GM12878 (cell line): Measurements from ENCODE around the gene DCTN2. TPM values are rescaled to one million over a fixed set of nuclear protein-coding genes. Genes with fewer than 3 reads are reported as not detected.

Experiments
- ASH2L ChIP-seq: fragments of 300-600, 200-600 bp; sonication (generic); IDR thresholded peaks from 2 replicates; pipeline ENCODE4 v1.6.1; 2017; ENCODE audit warnings: low read depth, mild to moderate bottlenecking, borderline replicate concordance
- BHLHE40 ChIP-seq, 2 experiments: fragments of 450-650 bp in 1 of 2; IDR thresholded peaks; 2 replicates each; pipeline ENCODE4 v1.6.1; 2011 to 2017; ENCODE audit warnings: low read depth in 2 of 2, borderline replicate concordance in 1 of 2, improper control_type of control experiment in 1 of 2, low read length in 1 of 2, mild to moderate bottlenecking in 1 of 2
- EGR1 ChIP-seq, 2 experiments: IDR thresholded peaks; 1 replicate in 1 of 2; 2 replicates in 1 of 2; pipeline ENCODE4 v1.6.1; 2011 to 2012; ENCODE audit warnings: low read depth in 2 of 2, low read length in 2 of 2, borderline replicate concordance in 1 of 2, mild to moderate bottlenecking in 1 of 2, moderate library complexity in 1 of 2
- HDAC2 ChIP-seq: fragments of 200-600 bp; sonication (generic); IDR thresholded peaks from 2 replicates; pipeline ENCODE4 v1.6.1; 2017
- LARP7 ChIP-seq: fragments of 450-650 bp; IDR thresholded peaks from 2 replicates; pipeline ENCODE4 v1.6.1; 2017; ENCODE audit warnings: mild to moderate bottlenecking
- MTA2 ChIP-seq: fragments of 450-650 bp; IDR thresholded peaks from 2 replicates; pipeline ENCODE4 v1.6.1; 2016; ENCODE audit warnings: low read depth, mild to moderate bottlenecking, moderate library complexity
- NFYB ChIP-seq: IDR thresholded peaks from 2 replicates; pipeline ENCODE4 v1.6.1; 2011; ENCODE audit warnings: low read depth, mild to moderate bottlenecking, low read length, improper control_type of control experiment, moderate library complexity; ENCODE audit not compliant: insufficient read depth
- NKRF ChIP-seq: fragments of 450-650 bp; conservative IDR thresholded peaks from 2 replicates; pipeline ENCODE4 v1.6.1; 2017; ENCODE audit warnings: mild to moderate bottlenecking, moderate library complexity
- PBX3 ChIP-seq: IDR thresholded peaks from 2 replicates; pipeline ENCODE4 v1.6.1; 2011; ENCODE audit warnings: mild to moderate bottlenecking, low read depth, low read length, moderate library complexity; ENCODE audit not compliant: insufficient replicate concordance
- POLR2AphosphoS2 ChIP-seq: IDR thresholded peaks from 2 replicates; pipeline ENCODE4 v1.6.1; 2011; ENCODE audit warnings: low read depth, mild to moderate bottlenecking, low read length, improper control_type of control experiment, moderate library complexity
- POU2F2 ChIP-seq: IDR thresholded peaks from 3 replicates; pipeline ENCODE4 v1.6.1; 2011; ENCODE audit warnings: low read depth, mild to moderate bottlenecking, low read length, borderline replicate concordance
- PRDM15 ChIP-seq: fragments of 450-650 bp; formaldehyde crosslinking; IDR thresholded peaks from 2 replicates; pipeline ENCODE4 v1.4.0; 2020; ENCODE audit warnings: mild to moderate bottlenecking, moderate library complexity
- SP1 ChIP-seq: IDR thresholded peaks from one replicate; pipeline ENCODE4 v1.6.1; 2011; ENCODE audit warnings: low read depth, low read length
- polyA plus RNA-seq, 11 experiments: library from polyadenylated mRNA; depleted of rRNA in 4 of 11; unstranded in 6 of 11; stranded (reverse) in 5 of 11; fragments of >200 nt; fragmentation: Nextera tagmentation in 4 of 11; fragmentation: Illumina TruSeq in 1 of 11; extraction: Ambion mirVana in 4 of 11; extraction: Trizol in 1 of 11; gene quantifications; 1 replicate in 1 of 11; 2 replicates in 10 of 11; pipeline versions ENCODE4 v1.2.1 to v1.2.3, GENCODE V29; 2011 to 2016; ENCODE audit warnings: inconsistent platforms in 2 of 11, missing spikeins in 2 of 11, low read depth in 1 of 11
- total RNA-seq, 4 experiments: library from RNA; depleted of rRNA in 3 of 4; stranded (reverse); fragments of >200 nt in 3 of 4; fragmentation: Illumina TruSeq in 1 of 4; extraction: Trizol in 1 of 4; gene quantifications; 2 replicates each; pipeline versions ENCODE4 v1.2.1 to v1.2.3, GENCODE V29; 2013 to 2021

DCTN2 gene
- total and polyA plus RNA-seq, 10 of the 15 experiments (the other 5 are each of a cell fraction or from before 2014, with no cell fraction given): 32.3 to 171 (median 100) TPM

- no peak for TF ChIP-seq PRDM15 (CRISPR knock-in tag)
- no peak for TF ChIP-seq POLR2AphosphoS2
- TF ChIP-seq SP1: no peak
- no peak for TF ChIP-seq LARP7
- TF ChIP-seq MTA2: no peak
- TF ChIP-seq PBX3: no peak
- no peak for TF ChIP-seq BHLHE40 (IDR thresholded peaks at IDR 0.05; ENCODE audit: borderline replicate concordance in 1 of 2, low read depth in 2 of 2, low read length in 1 of 2)
- no peak for TF ChIP-seq HDAC2
- TF ChIP-seq EGR1 (IDR thresholded peaks at IDR 0.05; ENCODE audit: borderline replicate concordance in 1 of 2, low read depth in 2 of 2, low read length in 2 of 2): no peak
- no peak for TF ChIP-seq NFYB
- TF ChIP-seq NKRF: no peak
- TF ChIP-seq POU2F2: no peak
- no peak for TF ChIP-seq ASH2L
- TF ChIP-seq, all 136 proteins: peak for 0
These were observed 31.5 kb downstream of the DCTN2 start (continued) for GRCh38 chr12:57515408-57515933.
